H1 (cell line): ENCODE measurements around the gene NOXRED1.

Experiments used
- JUND ChIP-seq: IDR thresholded peaks from 2 replicates; pipeline ENCODE4 v1.6.1; 2011; ENCODE audit warnings: mild to moderate bottlenecking, improper control_type of control experiment, low read length
- MAFK ChIP-seq: IDR thresholded peaks from 2 replicates; pipeline ENCODE4 v1.6.1; 2012; ENCODE audit warnings: low read depth, mild to moderate bottlenecking, improper control_type of control experiment, low read length
- POLR2A ChIP-seq, 2 experiments: IDR thresholded peaks; 1 replicate in 1 of 2; 2 replicates in 1 of 2; pipeline ENCODE4 v1.6.1; 2011; ENCODE audit warnings: low read depth in 2 of 2, low read length in 2 of 2, mild to moderate bottlenecking in 2 of 2; ENCODE audit errors: control extremely low read depth in 1 of 2
- SIX5 ChIP-seq: IDR thresholded peaks from 2 replicates; pipeline ENCODE4 v1.6.1; 2011; ENCODE audit warnings: mild to moderate bottlenecking, low read depth, low read length

- no peak for TF ChIP-seq SIX5
- no peak for TF ChIP-seq POLR2A (IDR thresholded peaks at IDR 0.05; ENCODE audit: control extremely low read depth in 1 of 2, low read depth in 2 of 2, low read length in 2 of 2)
- TF ChIP-seq JUND = no peak
- no peak for TF ChIP-seq MAFK
These were observed 16.2 kb downstream of the NOXRED1 start for GRCh38 chr14:77407158-77407557.
